GM18505 (cell line): ENCODE data around the gene PLCB4.

ENCODE experiments used
- ATAC-seq: cut with Tn5 transposase; IDR thresholded peaks from one replicate; pipeline ENCODE4 v1.9.1; 2021; ENCODE audit not compliant: unreplicated experiment
- POLR2A ChIP-seq: IDR thresholded peaks from 4 replicates; pipeline ENCODE4 v1.6.1; 2011; ENCODE audit warnings: borderline replicate concordance; ENCODE audit not compliant: insufficient read depth, insufficient read length; ENCODE audit errors: extremely low read depth

Gene PLCB4

GRCh38 chr20:9103955-9104354 lies 35.1 kb downstream of the PLCB4 start:
- no peak for ATAC-seq
- no peak for TF ChIP-seq POLR2A

DNA sequence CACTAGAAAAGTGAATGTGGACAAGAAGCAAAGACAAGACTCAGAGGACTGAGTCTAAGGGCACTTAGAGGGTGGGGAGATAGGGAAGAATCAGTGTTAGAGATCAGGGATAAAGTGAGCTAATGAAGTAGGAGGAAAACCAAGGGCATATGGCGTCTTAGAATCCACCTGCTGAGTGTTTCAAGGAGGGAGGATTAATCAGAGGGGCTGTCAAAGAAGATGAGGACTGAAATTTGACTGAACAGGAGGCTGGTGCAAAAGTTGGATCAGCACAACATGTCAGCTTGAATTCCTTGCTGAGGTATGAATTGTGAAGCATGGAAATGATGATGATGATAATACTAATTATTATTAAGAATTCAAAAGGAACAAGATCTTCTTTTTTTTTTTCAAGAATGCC lies 39.4 kb downstream of the PLCB4 start:
- TF ChIP-seq POLR2A: no peak
- ATAC-seq: no peak

GRCh38 chr20:9109566-9109965 lies 40.7 kb downstream of the PLCB4 start:
- ATAC-seq: no peak
- TF ChIP-seq POLR2A: no peak

DNA sequence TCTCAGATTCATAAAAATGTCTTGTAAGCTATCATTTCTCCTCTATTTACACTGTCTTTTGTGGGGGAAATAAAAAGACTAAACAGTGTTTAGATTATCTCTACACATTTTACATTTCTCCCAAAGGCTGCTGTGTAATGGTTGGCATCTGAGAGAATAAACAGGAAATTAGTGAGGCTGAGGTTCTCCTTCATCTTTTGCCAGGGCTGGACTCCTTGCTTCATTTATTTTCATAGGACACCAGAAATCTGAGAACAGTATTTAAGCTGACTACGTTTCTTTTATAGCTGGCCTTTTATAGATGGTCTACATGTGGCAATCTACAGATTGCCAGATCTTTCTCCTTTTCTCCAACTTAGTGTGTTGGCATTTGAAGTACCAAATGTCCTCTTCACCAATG lies 41.5 kb downstream of the PLCB4 start:
- ATAC-seq: no peak
- TF ChIP-seq POLR2A: no peak

GRCh38 chr20:9110916-9111432 lies 42.1 kb downstream of the PLCB4 start:
- no peak for TF ChIP-seq POLR2A
- ATAC-seq: no peak

- no peak for ATAC-seq
- no peak for TF ChIP-seq POLR2A
Observed at GRCh38 chr20:9112541-9113515, 43.9 kb downstream of the PLCB4 start.

DNA sequence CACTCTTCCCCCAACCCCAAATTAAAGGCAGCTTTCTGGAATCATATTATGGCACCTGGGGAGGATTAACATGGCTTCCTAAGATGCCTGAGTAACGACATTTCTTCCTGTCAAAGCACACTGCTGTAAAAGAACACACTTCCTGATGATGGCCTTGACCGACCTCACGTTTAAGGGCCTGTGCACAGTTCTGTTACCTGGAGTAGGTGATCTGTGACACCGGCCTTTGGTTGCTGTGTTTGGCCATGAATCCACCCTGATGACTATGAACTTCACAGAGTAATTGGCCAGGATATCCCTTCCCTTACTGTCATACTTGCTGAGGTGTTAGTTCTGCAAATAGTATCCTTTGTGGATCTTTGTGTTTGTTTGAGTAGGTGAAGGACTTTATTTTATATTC lies 45.8 kb downstream of the PLCB4 start:
- ATAC-seq: no peak
- TF ChIP-seq POLR2A: no peak

- no peak for TF ChIP-seq POLR2A
- ATAC-seq: no peak
Observed at GRCh38 chr20:9117548-9117947, 48.7 kb downstream of the PLCB4 start.

DNA sequence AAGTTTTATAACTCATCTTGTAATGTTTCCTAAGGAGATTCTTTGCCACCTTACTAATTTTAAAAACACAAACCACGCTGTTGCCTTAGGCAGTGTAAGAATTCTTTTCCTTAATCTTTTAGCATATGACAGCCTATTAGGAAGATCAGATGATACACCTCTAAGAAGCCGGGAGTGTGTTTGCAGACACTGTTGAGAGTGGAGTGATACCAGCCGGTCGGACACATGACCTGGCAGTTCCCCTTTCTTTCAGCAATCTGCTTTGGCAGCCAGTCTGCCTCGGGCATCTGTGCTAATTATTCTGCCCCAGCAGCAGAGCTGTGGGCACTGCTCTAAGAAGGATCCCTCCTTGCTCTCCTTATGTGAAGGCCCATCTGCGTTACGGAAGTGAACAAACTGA lies 50.9 kb downstream of the PLCB4 start:
- ATAC-seq: no peak
- no peak for TF ChIP-seq POLR2A

DNA sequence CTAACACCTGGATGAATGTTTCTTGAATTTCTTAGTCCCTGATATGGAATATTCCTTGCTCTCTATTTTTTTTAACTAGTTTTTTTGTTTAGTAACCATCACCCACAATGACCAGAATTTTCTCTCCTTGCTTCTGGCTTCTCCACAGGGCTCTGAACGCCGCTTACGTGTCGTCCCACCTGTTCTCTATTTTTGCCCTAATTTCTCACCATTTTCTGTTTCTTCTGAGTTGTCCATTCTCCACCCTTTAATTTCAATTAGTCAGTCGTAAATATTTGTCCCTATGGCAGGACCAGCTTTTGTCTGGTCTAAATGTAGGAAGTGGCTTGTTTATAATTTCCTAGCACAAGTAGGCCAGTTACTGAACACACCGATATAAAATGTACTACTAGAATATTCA lies 52.3 kb downstream of the PLCB4 start:
- TF ChIP-seq POLR2A: no peak
- no peak for ATAC-seq

DNA sequence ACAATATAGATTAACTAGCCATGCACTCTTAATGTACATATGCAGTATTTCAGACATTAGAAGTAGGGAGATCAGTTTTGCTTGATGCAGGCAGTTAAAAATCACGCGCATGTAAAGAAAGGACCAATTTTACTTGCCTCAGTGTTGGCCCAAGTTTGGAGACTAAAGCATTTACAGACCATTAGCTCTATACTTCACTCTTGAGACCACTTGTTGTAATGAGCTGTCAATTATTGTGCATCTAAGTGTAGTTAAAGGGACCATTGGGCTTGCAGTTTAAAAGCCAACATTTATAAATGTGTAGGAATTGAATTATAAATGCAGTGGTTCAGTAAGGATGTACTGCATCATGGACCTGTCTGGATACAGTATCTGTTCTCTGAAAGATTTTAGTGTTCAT lies 53.7 kb downstream of the PLCB4 start:
- ATAC-seq: no peak
- TF ChIP-seq POLR2A: no peak

- ATAC-seq: no peak
- no peak for TF ChIP-seq POLR2A
Observed at GRCh38 chr20:9126527-9126926, 57.6 kb downstream of the PLCB4 start.

DNA sequence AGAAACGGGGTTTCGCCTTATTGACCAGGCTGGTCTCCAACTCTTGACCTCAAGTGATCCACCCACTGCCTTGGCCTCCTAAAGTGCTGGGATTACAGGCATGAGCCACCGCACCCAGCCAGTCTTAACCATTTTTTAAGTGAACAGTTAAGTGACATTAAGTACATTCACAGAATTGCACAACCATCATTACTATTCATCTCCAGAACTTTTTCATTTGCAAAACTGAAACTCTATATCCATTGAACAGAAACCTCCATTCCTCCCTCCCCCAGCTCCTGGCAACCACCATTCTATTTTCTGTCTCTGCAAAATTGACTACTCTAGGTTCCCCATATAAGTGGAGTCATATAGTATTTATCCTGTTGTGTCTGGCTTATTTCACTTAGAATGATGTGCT lies 59.7 kb downstream of the PLCB4 start:
- no peak for ATAC-seq
- no peak for TF ChIP-seq POLR2A

- ATAC-seq: no peak
- no peak for TF ChIP-seq POLR2A
Observed at GRCh38 chr20:9129756-9130155, 60.9 kb downstream of the PLCB4 start.

DNA sequence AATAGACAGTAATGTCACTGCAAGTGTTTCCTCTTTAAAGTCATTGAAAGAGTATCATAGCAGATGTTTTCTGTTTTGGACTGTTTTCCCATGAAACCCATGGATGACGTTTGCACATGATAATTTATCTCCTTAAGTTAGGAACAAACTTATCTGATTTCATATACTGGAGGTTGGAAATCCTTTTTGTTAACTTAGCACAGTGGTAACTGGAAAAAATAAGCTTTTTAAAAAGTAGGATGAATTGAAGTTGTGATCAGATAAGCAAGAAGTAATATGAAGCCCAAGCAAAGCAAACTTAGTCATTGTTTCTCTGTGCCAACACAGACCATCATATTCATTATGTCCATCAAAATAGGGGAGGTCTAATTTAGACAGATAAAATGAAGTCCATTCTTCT lies 61.6 kb downstream of the PLCB4 start:
- ATAC-seq: no peak
- TF ChIP-seq POLR2A: no peak

DNA sequence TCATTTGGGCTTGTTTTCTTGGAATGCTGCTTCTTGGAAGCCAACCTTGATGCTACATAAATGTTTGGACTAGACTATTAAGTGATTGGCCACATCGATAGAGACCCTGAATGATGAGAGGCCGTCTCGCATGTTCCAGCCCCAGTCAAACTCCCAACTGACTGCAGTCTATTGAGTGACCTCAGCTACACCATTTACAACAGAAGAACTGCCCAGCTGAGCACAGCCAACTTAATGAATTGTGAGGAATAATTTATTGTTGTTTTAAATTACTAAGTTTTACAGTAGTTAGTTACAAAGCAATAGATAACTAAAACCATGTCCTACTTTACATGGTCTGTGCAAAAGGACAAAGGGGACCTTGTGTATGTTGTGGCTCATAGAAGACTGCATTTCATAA lies 63.0 kb downstream of the PLCB4 start:
- TF ChIP-seq POLR2A: no peak
- ATAC-seq: no peak
